OCI-LY7 (cell line): ENCODE results near the gene HSPA2.

Source experiments
- CTCF ChIP-seq: fragments of 200-600 bp; sonication (generic); conservative IDR thresholded peaks from 2 replicates; pipeline ENCODE4 v1.5.1; 2014; ENCODE audit warnings: mild to moderate bottlenecking, antibody characterized with exemption, low read length, moderate library complexity, mixed read lengths
- EZH2phosphoT487 ChIP-seq: fragments of 200-600 bp; sonication (generic); IDR thresholded peaks from 2 replicates; pipeline ENCODE4 v1.6.1; 2018; ENCODE audit warnings: low read depth, borderline replicate concordance, mild to moderate bottlenecking, mixed run types, antibody characterized with exemption, low read length, moderate library complexity, mixed read lengths

GRCh38 chr14:64516969-64517368 is 23.6 kb upstream of the HSPA2 start:
- no peak for TF ChIP-seq CTCF
- no peak for TF ChIP-seq EZH2phosphoT487
